Measurements from ENCODE around the gene PAM.
"Not testable (repeated sequence)": the region's sequence is repeated elsewhere in the genome, so short reads cannot be mapped to it uniquely, and the experiment has no call there.

Gene PAM

GRCh38 chr5:102998224-102998623, 243.1 kb downstream of the PAM start:
- no peak for DNase-seq (ENCODE audit: low read depth, low spot score)

GRCh38 chr5:102999191-102999590, 244.1 kb downstream of the PAM start:
- no peak for DNase-seq (ENCODE audit: low read depth, low spot score)

GRCh38 chr5:102999621-103000020, 244.5 kb downstream of the PAM start:
- not testable (repeated sequence) for DNase-seq (ENCODE audit: low read depth, low spot score)

- no peak for DNase-seq (ENCODE audit: low read depth, low spot score)
Measured at GRCh38 chr5:103000089-103000488, 245.0 kb downstream of the PAM start.

- no peak for DNase-seq (ENCODE audit: low read depth, low spot score)
Measured at GRCh38 chr5:103003872-103004271, 248.8 kb downstream of the PAM start.

GRCh38 chr5:103005276-103005675, 250.2 kb downstream of the PAM start:
- no peak for DNase-seq (ENCODE audit: low read depth, low spot score)

- DNase-seq (ENCODE audit: low read depth, low spot score) = no peak
Measured at GRCh38 chr5:103006921-103007320, 251.8 kb downstream of the PAM start.

- no peak for DNase-seq (ENCODE audit: low read depth, low spot score)
Measured at GRCh38 chr5:103010168-103010567, 255.1 kb downstream of the PAM start.

GRCh38 chr5:103013933-103014552, 258.9 kb downstream of the PAM start:
- DNase-seq (ENCODE audit: low read depth, low spot score) = no peak

GRCh38 chr5:103014983-103015382, 259.9 kb downstream of the PAM start:
- DNase-seq (ENCODE audit: low read depth, low spot score) = no peak

GRCh38 chr5:103016167-103016566, 261.1 kb downstream of the PAM start:
- DNase-seq (ENCODE audit: low read depth, low spot score) = no peak

- no peak for DNase-seq (ENCODE audit: low read depth, low spot score)
Measured at GRCh38 chr5:103019804-103020203, 264.7 kb downstream of the PAM start.

- no peak for DNase-seq (ENCODE audit: low read depth, low spot score)
Measured at GRCh38 chr5:103021314-103021713, 266.2 kb downstream of the PAM start.

- no peak for DNase-seq (ENCODE audit: low read depth, low spot score)
Measured at GRCh38 chr5:103027267-103027666, 272.2 kb downstream of the PAM start.

GRCh38 chr5:103031607-103032006, 276.5 kb downstream of the PAM start:
- no peak for DNase-seq (ENCODE audit: low read depth, low spot score)

GRCh38 chr5:103033696-103034095, 278.6 kb downstream of the PAM start:
- DNase-seq (ENCODE audit: low read depth, low spot score) = no peak

- DNase-seq (ENCODE audit: low read depth, low spot score) = no peak
Measured at GRCh38 chr5:103034662-103035392, 279.7 kb downstream of the PAM start.

GRCh38 chr5:103035701-103036100, 280.6 kb downstream of the PAM start:
- no peak for DNase-seq (ENCODE audit: low read depth, low spot score)

- DNase-seq (ENCODE audit: low read depth, low spot score) = no peak
Measured at GRCh38 chr5:103036601-103037000, 281.5 kb downstream of the PAM start.

GRCh38 chr5:103037673-103038455, 282.8 kb downstream of the PAM start:
- no peak for DNase-seq (ENCODE audit: low read depth, low spot score)

GRCh38 chr5:103041071-103041676, 286.1 kb downstream of the PAM start:
- DNase-seq (ENCODE audit: low read depth, low spot score) = no peak

GRCh38 chr5:103046706-103047105, 291.6 kb downstream of the PAM start:
- not testable (repeated sequence) for DNase-seq (ENCODE audit: low read depth, low spot score)
